ENCODE measurements around the gene DRC7.
"Not testable (repeated sequence)": the region's sequence is repeated elsewhere in the genome, so short reads cannot be mapped to it uniquely, and the experiment has no call there.

DRC7 gene

GRCh38 chr16:57707331-57707730, 12.7 kb downstream of the DRC7 start:
- Mint-ChIP-seq H3K27me3 (peaks cover 11% of the 10 kb centered on the region), H3K9me3 (peaks cover 8 to 11% of the 10 kb centered on the region in 2 donors), H3K4me3 (no peak overlapping the region), H3K27ac (peak overlapping the region in 1 of 2 donors; percentile 64), H3K4me1 (peaks cover 7% of the 10 kb centered on the region)
- no peak for ATAC-seq
- no peak for DNase-seq

GRCh38 chr16:57708168-57708567, 13.6 kb downstream of the DRC7 start:
- H3K9me3 Mint-ChIP-seq = peaks cover 8 to 11% of the 10 kb centered on the region in 2 donors
- no peak overlapping the region for H3K4me3 Mint-ChIP-seq
- peaks cover 7% of the 10 kb centered on the region for H3K4me1 Mint-ChIP-seq
- no peak for DNase-seq
- peak; percentile 59 for ATAC-seq
- peaks cover 11% of the 10 kb centered on the region for H3K27me3 Mint-ChIP-seq
- H3K27ac Mint-ChIP-seq = peak overlapping the region in 1 of 2 donors; percentile 89

- DNase-seq = no peak
- H3K9me3 Mint-ChIP-seq = peaks cover 8 to 11% of the 10 kb centered on the region in 2 donors
- H3K4me3 Mint-ChIP-seq = no peak overlapping the region
- H3K4me1 Mint-ChIP-seq = peaks cover 7% of the 10 kb centered on the region
- no peak overlapping the region for H3K27ac Mint-ChIP-seq
- ATAC-seq = no peak
- peaks cover 11% of the 10 kb centered on the region for H3K27me3 Mint-ChIP-seq
These were observed 15.1 kb downstream of the DRC7 start for GRCh38 chr16:57709663-57710062.

GRCh38 chr16:57711346-57711745, 16.7 kb downstream of the DRC7 start:
- Mint-ChIP-seq H3K27me3 (peaks cover 11% of the 10 kb centered on the region), H3K9me3 (peaks cover 6 to 9% of the 10 kb centered on the region in 2 donors), H3K4me1 (peaks cover 7% of the 10 kb centered on the region), H3K27ac (no peak overlapping the region), H3K4me3 (no peak overlapping the region)
- DNase-seq (no peak), ATAC-seq (no peak)

- ATAC-seq (no peak), DNase-seq (no peak)
- Mint-ChIP-seq H3K27me3 (peaks cover 5% of the 10 kb centered on the region), H3K4me3 (no peak overlapping the region), H3K9me3 (peaks cover 0 to 2% of the 10 kb centered on the region in 2 donors), H3K27ac (no peak overlapping the region), H3K4me1 (peaks cover 7% of the 10 kb centered on the region)
These were observed 17.4 kb downstream of the DRC7 start for GRCh38 chr16:57711993-57712392.

GRCh38 chr16:57712569-57712968, 18.0 kb downstream of the DRC7 start:
- ATAC-seq, H3K9me3 Mint-ChIP-seq, H3K4me1 Mint-ChIP-seq, DNase-seq, H3K4me3 Mint-ChIP-seq, H3K27ac Mint-ChIP-seq, H3K27me3 Mint-ChIP-seq: not testable (repeated sequence)

GRCh38 chr16:57713596-57713995, 19.0 kb downstream of the DRC7 start:
- Mint-ChIP-seq H3K27ac (no peak overlapping the region), H3K4me3 (no peak overlapping the region), H3K4me1 (no peaks in the 10 kb centered on the region), H3K27me3 (no peaks in the 10 kb centered on the region), H3K9me3 (no peaks in the 10 kb centered on the region)
- no peak for DNase-seq
- no peak for ATAC-seq

GRCh38 chr16:57714047-57714446, 19.4 kb downstream of the DRC7 start:
- no peak overlapping the region for H3K27ac Mint-ChIP-seq
- H3K4me1 Mint-ChIP-seq = no peaks in the 10 kb centered on the region
- no peak overlapping the region for H3K4me3 Mint-ChIP-seq
- no peaks in the 10 kb centered on the region for H3K27me3 Mint-ChIP-seq
- ATAC-seq (no peak), DNase-seq (no peak)
- H3K9me3 Mint-ChIP-seq = no peaks in the 10 kb centered on the region

GRCh38 chr16:57720142-57720575, 25.6 kb downstream of the DRC7 start:
- Mint-ChIP-seq H3K4me3 (no peak overlapping the region), H3K27ac (peak overlapping the region in 1 of 2 donors; percentile 85), H3K4me1 (peaks cover 5% of the 10 kb centered on the region), H3K9me3 (no peaks in the 10 kb centered on the region), H3K27me3 (no peaks in the 10 kb centered on the region)
- ATAC-seq (peak; percentile 96), DNase-seq (peak; percentile 46 to 64)

GRCh38 chr16:57721356-57722209, 27.0 kb downstream of the DRC7 start:
- Mint-ChIP-seq H3K27ac (peak overlapping the region in 1 of 2 donors; percentile 44), H3K9me3 (no peaks in the 10 kb centered on the region), H3K27me3 (no peaks in the 10 kb centered on the region), H3K4me3 (no peak overlapping the region), H3K4me1 (peaks cover 8% of the 10 kb centered on the region)
- no peak for ATAC-seq
- DNase-seq = no peak

- peak overlapping the region in 1 of 2 donors; percentile 29 for H3K27ac Mint-ChIP-seq
- H3K27me3 Mint-ChIP-seq = no peaks in the 10 kb centered on the region
- DNase-seq = no peak
- H3K4me1 Mint-ChIP-seq = peaks cover 8% of the 10 kb centered on the region
- H3K4me3 Mint-ChIP-seq = no peak overlapping the region
- no peaks in the 10 kb centered on the region for H3K9me3 Mint-ChIP-seq
- no peak for ATAC-seq
These were observed 27.5 kb downstream of the DRC7 start for GRCh38 chr16:57722210-57722499.

- DNase-seq = no peak
- H3K4me3 Mint-ChIP-seq = no peak overlapping the region
- H3K4me1 Mint-ChIP-seq = peaks cover 8% of the 10 kb centered on the region
- ATAC-seq = no peak
- no peaks in the 10 kb centered on the region for H3K9me3 Mint-ChIP-seq
- no peaks in the 10 kb centered on the region for H3K27me3 Mint-ChIP-seq
- no peak overlapping the region for H3K27ac Mint-ChIP-seq
These were observed 28.0 kb downstream of the DRC7 start for GRCh38 chr16:57722651-57723050.

GRCh38 chr16:57723170-57723569, 28.6 kb downstream of the DRC7 start:
- Mint-ChIP-seq H3K4me3 (no peak overlapping the region), H3K9me3 (no peaks in the 10 kb centered on the region), H3K27me3 (no peaks in the 10 kb centered on the region), H3K4me1 (peaks cover 8% of the 10 kb centered on the region), H3K27ac (no peak overlapping the region)
- DNase-seq = no peak
- ATAC-seq = no peak

GRCh38 chr16:57724531-57724930, 29.9 kb downstream of the DRC7 start:
- Mint-ChIP-seq H3K4me1 (peaks cover 8% of the 10 kb centered on the region), H3K9me3 (peaks cover 0 to 8% of the 10 kb centered on the region in 2 donors), H3K27me3 (no peaks in the 10 kb centered on the region), H3K27ac (no peak overlapping the region), H3K4me3 (no peak overlapping the region)
- DNase-seq (no peak), ATAC-seq (no peak)

- Mint-ChIP-seq H3K27me3 (no peaks in the 10 kb centered on the region), H3K9me3 (peaks cover 0 to 12% of the 10 kb centered on the region in 2 donors), H3K4me3 (no peak overlapping the region), H3K27ac (no peak overlapping the region), H3K4me1 (peaks cover 8% of the 10 kb centered on the region)
- DNase-seq (no peak), ATAC-seq (no peak)
These were observed 30.5 kb downstream of the DRC7 start for GRCh38 chr16:57725151-57725550.

- peaks cover 0 to 16% of the 10 kb centered on the region in 2 donors for H3K9me3 Mint-ChIP-seq
- H3K4me3 Mint-ChIP-seq = no peak overlapping the region
- no peak overlapping the region for H3K27ac Mint-ChIP-seq
- H3K27me3 Mint-ChIP-seq = no peaks in the 10 kb centered on the region
- H3K4me1 Mint-ChIP-seq = peaks cover 8% of the 10 kb centered on the region
- no peak for DNase-seq
- no peak for ATAC-seq
These were observed 30.9 kb downstream of the DRC7 start for GRCh38 chr16:57725554-57725953.

- no peak overlapping the region for H3K27ac Mint-ChIP-seq
- peaks cover 0 to 16% of the 10 kb centered on the region in 2 donors for H3K9me3 Mint-ChIP-seq
- H3K4me1 Mint-ChIP-seq = peaks cover 8% of the 10 kb centered on the region
- no peaks in the 10 kb centered on the region for H3K27me3 Mint-ChIP-seq
- ATAC-seq (no peak), DNase-seq (no peak)
- H3K4me3 Mint-ChIP-seq = no peak overlapping the region
These were observed 31.4 kb downstream of the DRC7 start for GRCh38 chr16:57725976-57726375.

Measured in stimulated activated naive CD8-positive, alpha-beta T cell treated with anti-CD3 and anti-CD28 coated beads, Interleukin-15, amount 100 ng/mL, for 72 hours (primary cell).